NCI-H2196 (cell line): ENCODE data around the gene NRDE2.
"Not testable (repeated sequence)": the region's sequence is repeated elsewhere in the genome, so short reads cannot be mapped to it uniquely, and the experiment has no call there.

Experiments
- DNase-seq: peaks from one replicate; lab custom pipeline; 2025; ENCODE audit not compliant: unreplicated experiment; lab: John Stamatoyannopoulos, UW

Gene NRDE2

DNA sequence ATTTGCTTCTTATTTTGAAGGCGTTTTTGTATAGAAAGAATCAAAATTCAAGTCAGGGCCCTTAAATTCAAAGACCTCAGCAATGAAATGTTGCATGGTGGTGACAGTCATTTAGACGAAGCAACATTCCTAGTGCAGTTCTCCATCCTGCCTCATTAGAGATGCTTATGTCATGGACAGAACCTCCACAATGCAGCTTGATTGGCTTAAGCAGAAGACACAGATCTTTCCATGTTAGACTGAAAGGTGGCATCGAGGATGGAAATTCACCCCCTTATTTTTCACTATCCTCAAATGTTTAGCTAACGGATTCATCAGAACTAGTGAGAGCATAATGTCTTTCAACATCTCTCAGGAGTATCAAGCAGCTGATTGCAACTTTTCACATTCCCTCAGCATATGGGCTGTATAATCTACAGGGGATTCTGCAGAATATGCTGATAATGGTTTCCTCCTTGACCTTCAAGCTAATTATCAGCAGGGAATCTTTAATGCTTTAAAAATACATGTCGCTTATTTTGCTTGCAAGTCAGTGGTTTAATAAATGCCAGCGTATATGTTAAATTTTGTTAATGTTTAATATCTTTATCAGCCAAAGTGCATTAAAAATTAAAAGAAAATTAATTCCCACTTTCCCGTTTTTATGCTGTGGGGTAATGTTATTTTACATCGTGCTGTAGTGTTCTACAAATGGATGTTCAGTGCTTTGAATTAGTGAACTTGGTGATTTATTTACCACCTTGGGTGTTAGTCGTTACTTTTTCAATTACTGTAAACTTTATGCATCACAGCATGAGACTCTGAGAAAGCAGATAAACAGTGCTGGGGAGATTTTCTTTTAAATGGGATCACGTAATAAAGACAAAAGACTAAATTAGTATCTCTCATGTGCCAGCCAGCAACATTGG, 12.8 kb upstream of the NRDE2 start:
- DNase-seq: no peak

GRCh38 chr14:90342327-90342726, 10.6 kb upstream of the NRDE2 start:
- no peak for DNase-seq

- DNase-seq: no peak
Observed at GRCh38 chr14:90341784-90342183, 10.0 kb upstream of the NRDE2 start.

GRCh38 chr14:90341232-90341631, 9.5 kb upstream of the NRDE2 start:
- DNase-seq: not testable (repeated sequence)

DNA sequence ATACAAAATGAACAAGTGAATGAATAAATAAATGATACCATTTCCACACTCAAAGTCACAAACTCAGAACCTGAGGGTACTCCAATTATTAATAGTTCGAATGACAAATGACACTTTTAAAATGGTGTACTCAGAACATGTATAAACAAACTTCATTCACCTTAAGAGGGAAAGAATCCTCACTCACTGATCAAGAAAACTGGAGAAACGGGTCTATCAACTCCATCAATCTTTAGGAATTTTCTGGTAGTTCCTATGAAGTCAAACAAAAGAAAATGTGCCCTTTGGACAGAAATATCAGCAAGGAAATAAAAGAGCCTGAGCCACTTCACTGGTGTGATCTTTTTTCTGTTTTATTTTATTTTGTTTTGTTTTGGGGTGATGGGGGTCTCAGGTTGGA, 5.2 kb upstream of the NRDE2 start:
- no peak for DNase-seq

DNA sequence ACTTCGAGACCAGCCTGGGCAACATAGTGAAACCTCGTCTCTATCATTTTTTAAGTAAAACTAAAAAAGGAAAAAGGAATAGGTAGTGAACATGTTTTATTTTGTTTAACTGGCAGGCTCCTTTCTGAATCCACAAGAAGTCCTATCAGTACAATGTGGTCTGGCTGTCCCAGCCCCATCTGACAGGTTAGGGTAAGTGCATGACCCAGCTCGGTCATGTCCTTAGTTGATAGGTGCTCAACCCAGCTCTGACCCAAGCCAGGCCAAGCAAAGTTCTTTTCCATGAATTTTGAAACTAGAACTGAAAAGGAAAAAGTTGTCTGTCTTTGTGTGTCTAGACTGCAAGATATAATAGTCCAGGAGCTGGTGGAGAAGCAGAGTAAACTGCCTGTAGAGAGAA, 4.7 kb upstream of the NRDE2 start:
- DNase-seq: no peak

DNA sequence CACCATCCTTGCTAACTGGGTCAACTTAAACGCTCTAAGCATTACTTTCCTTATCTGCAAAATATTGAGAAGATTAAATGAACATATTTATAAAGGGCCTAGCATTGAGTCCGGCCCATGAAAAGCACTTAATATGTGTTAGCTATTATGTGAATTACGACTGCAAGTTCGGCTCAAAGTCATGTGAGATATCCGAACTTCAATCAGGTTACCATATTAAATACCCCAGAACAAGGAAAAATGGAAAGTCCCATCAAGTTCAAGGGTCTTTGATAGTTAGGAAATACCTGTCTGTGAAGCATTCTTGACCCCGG, 487 bp upstream of the NRDE2 start:
- no peak for DNase-seq

DNA sequence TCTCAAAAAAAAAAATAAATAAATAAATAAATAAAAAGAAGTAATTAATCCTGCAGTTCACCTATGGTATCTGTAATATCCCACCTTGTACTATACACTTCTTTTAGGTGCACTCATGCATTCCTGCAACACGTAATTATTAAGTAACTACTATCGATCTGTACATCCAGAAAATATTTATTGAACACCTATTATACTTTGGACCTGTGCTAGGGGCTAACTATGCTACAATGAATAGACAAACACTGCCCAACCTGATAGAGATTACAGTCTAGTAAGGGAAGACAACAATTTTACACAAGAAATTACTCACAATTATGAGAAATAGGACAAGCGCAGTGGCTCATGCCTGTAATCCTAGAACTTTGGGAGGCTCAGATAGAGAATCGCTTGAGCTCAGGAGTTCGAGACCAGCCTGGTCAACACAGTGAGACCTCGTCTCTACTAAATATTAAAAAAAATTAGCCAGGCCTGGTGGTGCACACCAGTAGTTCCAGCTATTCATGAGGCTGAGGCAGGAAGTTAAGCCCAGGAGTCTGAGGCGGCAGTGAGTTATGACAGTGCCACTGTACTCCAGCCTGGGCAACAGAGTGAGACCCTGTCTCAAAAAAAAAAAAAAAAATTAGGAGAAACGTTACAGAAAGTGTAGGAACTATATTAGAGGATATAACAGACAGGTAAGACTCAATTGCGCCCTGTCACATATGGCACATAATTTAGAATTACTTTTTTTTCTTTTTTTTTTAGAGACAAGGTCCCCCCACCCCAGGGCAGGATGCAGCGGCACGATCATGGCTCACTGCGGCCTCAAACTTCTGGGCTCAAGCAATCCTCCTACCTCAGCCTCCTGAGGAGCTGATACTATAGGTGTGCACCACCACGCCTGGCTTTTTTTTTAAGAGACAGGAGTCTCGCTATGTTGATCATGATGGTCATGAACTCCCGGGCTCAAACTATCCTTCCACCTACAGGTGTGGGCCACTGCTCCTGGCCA, 1.2 kb downstream of the NRDE2 start:
- no peak for DNase-seq

DNA sequence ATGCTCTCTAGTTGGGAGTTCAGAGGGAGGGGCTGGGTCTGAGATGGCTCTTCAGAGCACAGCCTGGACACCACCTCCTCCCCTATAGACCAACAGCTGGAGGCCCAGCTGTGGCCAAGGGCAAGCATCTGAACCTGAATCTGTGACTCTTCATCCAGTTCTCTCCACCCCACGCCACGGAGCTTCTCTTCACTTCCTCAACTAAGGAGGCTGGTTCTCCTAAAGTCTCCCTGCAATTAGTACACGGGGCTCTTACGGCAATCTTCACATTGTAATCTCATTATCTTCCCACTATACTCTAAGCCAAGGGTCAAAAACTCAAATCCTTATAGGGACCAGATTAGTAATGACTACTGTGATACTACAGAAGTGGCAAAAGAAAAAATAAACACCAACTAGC, 9.8 kb downstream of the NRDE2 start:
- DNase-seq: no peak

GRCh38 chr14:90319634-90320541, 11.9 kb downstream of the NRDE2 start:
- DNase-seq: no peak

DNA sequence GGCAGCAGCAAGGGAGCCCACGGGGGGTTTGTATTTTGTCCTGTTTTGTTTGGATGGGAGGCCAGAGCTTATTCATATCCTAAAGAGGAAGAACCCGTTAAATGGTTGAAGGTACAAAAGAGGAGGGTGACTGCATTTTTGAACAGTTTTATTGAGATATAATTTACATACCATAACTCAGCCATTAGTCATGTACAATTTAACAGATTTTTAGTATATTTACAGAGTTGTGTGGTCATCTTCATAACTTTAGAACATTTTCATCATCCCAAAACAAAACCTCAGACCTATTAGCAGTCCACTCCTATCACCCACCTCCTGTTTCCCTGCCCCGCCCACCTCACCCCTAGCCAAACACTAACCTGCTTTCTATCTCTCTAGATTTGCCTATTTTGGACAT, 12.6 kb downstream of the NRDE2 start:
- DNase-seq: no peak

DNA sequence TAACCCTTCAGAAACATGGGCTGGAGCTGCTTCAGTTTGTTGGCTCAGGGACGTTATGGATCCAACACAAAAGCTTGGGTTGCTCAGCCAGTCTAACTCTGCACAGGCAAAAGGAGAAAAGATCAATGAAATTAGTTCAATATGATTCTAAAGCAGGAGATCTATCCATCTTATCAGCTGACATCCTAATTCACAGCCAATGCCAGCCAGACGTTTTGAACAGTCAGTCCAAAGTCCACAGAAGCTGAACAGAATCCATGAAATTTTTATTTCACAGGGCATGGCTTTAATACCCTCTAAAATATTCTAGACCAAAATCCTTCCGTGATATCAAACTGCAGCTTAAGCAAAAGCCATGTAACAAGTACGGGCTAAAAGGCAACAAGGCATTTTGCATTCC, 13.7 kb downstream of the NRDE2 start:
- DNase-seq: no peak

- DNase-seq: no peak
Observed at GRCh38 chr14:90317286-90317685, 14.5 kb downstream of the NRDE2 start.

- DNase-seq: no peak
Observed at GRCh38 chr14:90308561-90308960, 23.2 kb downstream of the NRDE2 start.

DNA sequence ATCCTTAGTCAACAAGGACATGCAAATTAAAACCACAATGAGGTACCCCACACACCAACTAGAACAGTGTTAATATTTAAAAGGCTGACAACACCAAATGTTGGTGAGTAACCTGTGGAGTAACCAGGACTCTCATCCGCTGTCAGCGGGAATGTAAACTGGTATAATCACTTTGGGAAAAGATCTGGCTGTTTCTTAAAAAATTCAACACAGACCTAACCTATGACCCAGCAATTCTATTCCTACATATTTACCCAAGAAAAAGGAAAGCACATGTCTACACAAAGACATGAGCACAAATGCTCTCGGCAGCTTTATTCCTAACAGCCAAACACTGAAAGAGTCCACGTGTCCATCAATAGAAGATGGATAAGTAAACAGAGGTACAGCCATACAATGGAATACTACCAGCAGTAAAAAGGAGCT, 26.6 kb downstream of the NRDE2 start:
- no peak for DNase-seq

- DNase-seq: no peak
Observed at GRCh38 chr14:90304502-90304901, 27.2 kb downstream of the NRDE2 start.

DNA sequence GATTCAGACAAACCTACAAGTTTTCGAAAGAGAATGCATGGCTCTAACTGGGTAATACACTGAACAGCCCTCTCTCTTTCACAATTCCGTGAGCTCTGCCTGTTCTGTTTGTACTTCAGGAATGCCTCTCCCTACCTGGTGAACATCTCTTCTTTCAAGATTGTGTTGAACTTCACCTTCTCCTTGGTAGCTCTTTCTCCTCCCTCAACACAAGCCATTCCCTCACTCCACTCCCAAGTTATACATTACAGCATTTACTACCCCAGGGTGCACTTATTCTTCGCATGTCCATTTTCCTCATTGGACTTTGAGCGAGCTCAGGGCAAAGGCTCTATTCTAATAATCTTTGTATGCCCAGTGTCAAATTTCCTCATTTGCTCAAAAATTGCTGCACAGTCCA, 28.3 kb downstream of the NRDE2 start:
- no peak for DNase-seq

- no peak for DNase-seq
Observed at GRCh38 chr14:90302529-90303303, 29.0 kb downstream of the NRDE2 start.

- peak; percentile 19 for DNase-seq
Observed at GRCh38 chr14:90301668-90302090, 30.1 kb downstream of the NRDE2 start.

- no peak for DNase-seq
Observed at GRCh38 chr14:90301122-90301521, 30.6 kb downstream of the NRDE2 start.
